ENCODE data around the gene ATG3. TPM values are rescaled to one million over a fixed set of nuclear protein-coding genes. Genes with fewer than 3 reads are reported as not detected.
"Not testable (repeated sequence)": the region's sequence is repeated elsewhere in the genome, so short reads cannot be mapped to it uniquely, and the experiment has no call there.

The ATG3 gene
- total and polyA plus RNA-seq, 3 experiments from 2014 or later, result 70.5 to 80.4 (median 75.4) TPM

- peaks cover 38% of the 10 kb centered on the region for H3K36me3 ChIP-seq (ENCODE audit: insufficient read depth, low read length)
- no peaks in the 10 kb centered on the region for H3K4me1 ChIP-seq (ENCODE audit: insufficient read depth, low read length)
- peaks cover 0 to 73% (median 19%) of the 10 kb centered on the region in 3 donors for H3K36me3 Mint-ChIP-seq
- H3K9me3 Mint-ChIP-seq, result no peaks in the 10 kb centered on the region
- H3K4me3 ChIP-seq (ENCODE audit: low read length), result no peak overlapping the region
- H3K27ac ChIP-seq (ENCODE audit: low read depth, low read length), result no peak overlapping the region
- no peaks in the 10 kb centered on the region for H3K27me3 ChIP-seq (ENCODE audit: insufficient read depth, low read length, poor library complexity, severe bottlenecking)
- no peaks in the 10 kb centered on the region for H3K9me3 ChIP-seq (ENCODE audit: low read length)
- DNase-seq, result no peak
- no peak overlapping the region for H3K27ac Mint-ChIP-seq
- H3K27me3 Mint-ChIP-seq, result no peaks in the 10 kb centered on the region
- H3K4me3 Mint-ChIP-seq, result no peak overlapping the region
- ChIA-PET CTCF (interaction anchor here (0.6 to 1.3 kb wide), 4 partner anchors 31 to 552 kb away, joined by 3 to 9 read pairs (median 6); partner anchors contain the start of genes ABHD10, ATG3, SLC35A5 and SLC9C1), POLR2A (no interaction called here)
- peaks cover 0 to 4% (median 2%) of the 10 kb centered on the region in 3 donors for H3K4me1 Mint-ChIP-seq
These were observed 31.2 kb downstream of the ATG3 start for GRCh38 chr3:112530573-112530972.

- DNase-seq; H3K9me3 Mint-ChIP-seq; H3K4me3 ChIP-seq (ENCODE audit: low read length); H3K9me3 ChIP-seq (ENCODE audit: low read length); H3K4me1 ChIP-seq (ENCODE audit: insufficient read depth, low read length); H3K27me3 ChIP-seq (ENCODE audit: insufficient read depth, low read length, poor library complexity, severe bottlenecking); H3K4me1 Mint-ChIP-seq; POLR2A ChIA-PET; H3K36me3 ChIP-seq (ENCODE audit: insufficient read depth, low read length); H3K27me3 Mint-ChIP-seq; H3K4me3 Mint-ChIP-seq; H3K27ac ChIP-seq (ENCODE audit: low read depth, low read length); CTCF ChIA-PET: not testable (repeated sequence)
- Mint-ChIP-seq H3K36me3 (peaks cover 0 to 43% (median 9%) of the 10 kb centered on the region in 3 donors), H3K27ac (peak overlapping the region in 4 of 8 donors; percentile 7 to 54 (median 35))
These were observed 37.6 kb downstream of the ATG3 start for GRCh38 chr3:112524127-112524526.

GRCh38 chr3:112519424-112520001, 42.2 kb downstream of the ATG3 start:
- H3K27ac Mint-ChIP-seq, result no peak overlapping the region
- H3K27ac ChIP-seq (ENCODE audit: low read depth, low read length), result no peak overlapping the region
- POLR2A ChIA-PET, result no interaction called here

GRCh38 chr3:112518970-112519369, 42.8 kb downstream of the ATG3 start:
- H3K36me3 ChIP-seq (ENCODE audit: insufficient read depth, low read length); DNase-seq; H3K4me3 ChIP-seq (ENCODE audit: low read length); POLR2A ChIA-PET; H3K36me3 Mint-ChIP-seq; H3K4me3 Mint-ChIP-seq; H3K9me3 Mint-ChIP-seq; H3K4me1 ChIP-seq (ENCODE audit: insufficient read depth, low read length); H3K27ac Mint-ChIP-seq; H3K27me3 ChIP-seq (ENCODE audit: insufficient read depth, low read length, poor library complexity, severe bottlenecking); H3K27ac ChIP-seq (ENCODE audit: low read depth, low read length); H3K27me3 Mint-ChIP-seq; H3K9me3 ChIP-seq (ENCODE audit: low read length): not testable (repeated sequence)
- H3K4me1 Mint-ChIP-seq, result peaks cover 16 to 31% (median 28%) of the 10 kb centered on the region in 3 donors
- CTCF ChIA-PET, result interaction anchor here (0.9 to 1.5 kb wide), 5 partner anchors 186 to 506 kb away, joined by 3 to 5 read pairs (median 4); partner anchors contain the start of genes CD200 and SLC9C1

More at GRCh38 chr3:112519424-112520001, 42.2 kb downstream of the ATG3 start:
- Histone ChIP-seq H3K36me3 (ENCODE audit: insufficient read depth, low read length) (no peaks in the 10 kb centered on the region), H3K9me3 (ENCODE audit: low read length) (no peaks in the 10 kb centered on the region), H3K4me3 (ENCODE audit: low read length) (no peak overlapping the region), H3K27me3 (ENCODE audit: insufficient read depth, low read length, poor library complexity, severe bottlenecking) (no peaks in the 10 kb centered on the region), H3K4me1 (ENCODE audit: insufficient read depth, low read length) (peaks cover 3% of the 10 kb centered on the region)
- H3K4me1 Mint-ChIP-seq, result peaks cover 15 to 25% (median 22%) of the 10 kb centered on the region in 3 donors
- H3K27me3 Mint-ChIP-seq, result peaks cover 0 to 2% of the 10 kb centered on the region in 2 donors
- peaks cover 0 to 14% (median 2%) of the 10 kb centered on the region in 3 donors for H3K36me3 Mint-ChIP-seq
- H3K9me3 Mint-ChIP-seq, result no peaks in the 10 kb centered on the region
- CTCF ChIA-PET, result interaction anchor here (0.9 to 2.2 kb wide), 12 partner anchors 22 to 408 kb away, joined by 3 to 13 read pairs (median 4); partner anchors contain the start of genes CD200 and SLC9C1
- H3K4me3 Mint-ChIP-seq, result no peak overlapping the region
- DNase-seq, result peak in 2 of 5 donors; percentile 50 to 55

- ChIA-PET POLR2A (no interaction called here), CTCF (interaction anchor here (1.1 to 1.4 kb wide), 3 partner anchors 9 to 403 kb away, joined by 3 to 5 read pairs (median 4); partner anchors contain the start of gene SLC9C1)
- Histone ChIP-seq H3K9me3 (ENCODE audit: low read length) (no peaks in the 10 kb centered on the region), H3K27ac (ENCODE audit: low read depth, low read length) (no peak overlapping the region), H3K36me3 (ENCODE audit: insufficient read depth, low read length) (no peaks in the 10 kb centered on the region), H3K27me3 (ENCODE audit: insufficient read depth, low read length, poor library complexity, severe bottlenecking) (no peaks in the 10 kb centered on the region), H3K4me3 (ENCODE audit: low read length) (no peak overlapping the region), H3K4me1 (ENCODE audit: insufficient read depth, low read length) (peaks cover 7% of the 10 kb centered on the region)
- DNase-seq, result no peak
- peaks cover 16 to 33% (median 28%) of the 10 kb centered on the region in 3 donors for H3K4me1 Mint-ChIP-seq
- peak overlapping the region in 1 of 8 donors; percentile 65 for H3K27ac Mint-ChIP-seq
- H3K9me3 Mint-ChIP-seq, result peaks cover 0 to 2% (median 2%) of the 10 kb centered on the region in 5 donors
- no peaks in the 10 kb centered on the region for H3K27me3 Mint-ChIP-seq
- peak overlapping the region in 1 of 7 donors; percentile 2 for H3K4me3 Mint-ChIP-seq
- peaks cover 0 to 1% (median 1%) of the 10 kb centered on the region in 3 donors for H3K36me3 Mint-ChIP-seq
These were observed 47.1 kb downstream of the ATG3 start for GRCh38 chr3:112514527-112515128.

GRCh38 chr3:112512320-112512719, 49.4 kb downstream of the ATG3 start:
- Histone ChIP-seq H3K27ac (ENCODE audit: low read depth, low read length) (no peak overlapping the region), H3K9me3 (ENCODE audit: low read length) (no peaks in the 10 kb centered on the region), H3K27me3 (ENCODE audit: insufficient read depth, low read length, poor library complexity, severe bottlenecking) (no peaks in the 10 kb centered on the region), H3K36me3 (ENCODE audit: insufficient read depth, low read length) (no peaks in the 10 kb centered on the region), H3K4me3 (ENCODE audit: low read length) (no peak overlapping the region), H3K4me1 (ENCODE audit: insufficient read depth, low read length) (peaks cover 7% of the 10 kb centered on the region)
- Mint-ChIP-seq H3K27ac (no peak overlapping the region), H3K9me3 (peaks cover 0 to 4% (median 2%) of the 10 kb centered on the region in 5 donors), H3K36me3 (peaks cover 0 to 1% (median 1%) of the 10 kb centered on the region in 3 donors), H3K4me1 (peaks cover 3 to 20% (median 10%) of the 10 kb centered on the region in 3 donors), H3K27me3 (peaks cover 0 to 1% of the 10 kb centered on the region in 2 donors), H3K4me3 (no peak overlapping the region)
- CTCF ChIA-PET, result no interaction called here
- POLR2A ChIA-PET, result no interaction called here
- no peak for DNase-seq

- Histone ChIP-seq H3K36me3 (ENCODE audit: insufficient read depth, low read length) (no peaks in the 10 kb centered on the region), H3K4me3 (ENCODE audit: low read length) (no peak overlapping the region), H3K4me1 (ENCODE audit: insufficient read depth, low read length) (no peaks in the 10 kb centered on the region), H3K27ac (ENCODE audit: low read depth, low read length) (no peak overlapping the region), H3K9me3 (ENCODE audit: low read length) (no peaks in the 10 kb centered on the region), H3K27me3 (ENCODE audit: insufficient read depth, low read length, poor library complexity, severe bottlenecking) (no peaks in the 10 kb centered on the region)
- CTCF ChIA-PET, result interaction anchor here (2.2 kb wide), 1 partner anchor 215 kb away, joined by 5 read pairs; the partner anchor contains the start of gene SLC9C1
- POLR2A ChIA-PET, result no interaction called here
- peaks cover 0 to 1% (median 0%) of the 10 kb centered on the region in 3 donors for H3K36me3 Mint-ChIP-seq
- H3K4me1 Mint-ChIP-seq, result peaks cover 0 to 1% (median 0%) of the 10 kb centered on the region in 3 donors
- no peak overlapping the region for H3K27ac Mint-ChIP-seq
- H3K9me3 Mint-ChIP-seq, result peaks cover 0 to 4% (median 2%) of the 10 kb centered on the region in 5 donors
- H3K4me3 Mint-ChIP-seq, result no peak overlapping the region
- H3K27me3 Mint-ChIP-seq, result peaks cover 0 to 1% of the 10 kb centered on the region in 2 donors
- no peak for DNase-seq
These were observed 52.9 kb downstream of the ATG3 start for GRCh38 chr3:112508860-112509259.

- POLR2A ChIA-PET, result no interaction called here
- H3K27ac ChIP-seq (ENCODE audit: low read depth, low read length), result no peak overlapping the region
- H3K36me3 Mint-ChIP-seq, result peaks cover 0 to 1% (median 0%) of the 10 kb centered on the region in 3 donors
- H3K27ac Mint-ChIP-seq, result no peak overlapping the region
- H3K4me3 ChIP-seq (ENCODE audit: low read length), result no peak overlapping the region
- H3K9me3 Mint-ChIP-seq, result peaks cover 0 to 4% (median 2%) of the 10 kb centered on the region in 5 donors
- H3K36me3 ChIP-seq (ENCODE audit: insufficient read depth, low read length), result no peaks in the 10 kb centered on the region
- no peaks in the 10 kb centered on the region for H3K9me3 ChIP-seq (ENCODE audit: low read length)
- H3K27me3 ChIP-seq (ENCODE audit: insufficient read depth, low read length, poor library complexity, severe bottlenecking), result no peaks in the 10 kb centered on the region
- H3K4me3 Mint-ChIP-seq, result no peak overlapping the region
- CTCF ChIA-PET, result interaction anchor here (0.8 to 2.2 kb wide), 2 partner anchors 177 to 214 kb away, joined by 5 to 6 read pairs; partner anchors contain the start of gene SLC9C1
- no peaks in the 10 kb centered on the region for H3K4me1 Mint-ChIP-seq
- DNase-seq, result no peak
- no peaks in the 10 kb centered on the region for H3K4me1 ChIP-seq (ENCODE audit: insufficient read depth, low read length)
- H3K27me3 Mint-ChIP-seq, result peaks cover 0 to 1% of the 10 kb centered on the region in 2 donors
These were observed 53.5 kb downstream of the ATG3 start for GRCh38 chr3:112508261-112508660.
